ENCODE results near the gene UCHL1.

Gene UCHL1

GRCh38 chr4:41256740-41257256, at the start of gene UCHL1:
Gene UCHL1 (plus strand): TSS chr4:41256928. CDS start chr4:41256977, 49 bp downstream.
- DNase-seq (ENCODE audit: low read depth) = peak; percentile 91

GRCh38 chr4:41207291-41207831, 49.4 kb upstream of the UCHL1 start:
- no peak for DNase-seq (ENCODE audit: low read depth)

GRCh38 chr4:41209187-41209586, 47.5 kb upstream of the UCHL1 start:
- DNase-seq (ENCODE audit: low read depth) = peak; percentile 14

- no peak for DNase-seq (ENCODE audit: low read depth)
Observed at GRCh38 chr4:41209901-41210300, 46.8 kb upstream of the UCHL1 start.

- DNase-seq (ENCODE audit: low read depth) = peak; percentile 30
Observed at GRCh38 chr4:41211951-41212615, 44.6 kb upstream of the UCHL1 start.

GRCh38 chr4:41212616-41213203, 44.0 kb upstream of the UCHL1 start:
- peak; percentile 70 for DNase-seq (ENCODE audit: low read depth)

- peak; percentile 32 for DNase-seq (ENCODE audit: low read depth)
Observed at GRCh38 chr4:41213625-41214135, 43.0 kb upstream of the UCHL1 start.

GRCh38 chr4:41214136-41214824, 42.4 kb upstream of the UCHL1 start, which contains the start of gene APBB2:
Gene APBB2 (minus strand): TSS chr4:41214542. CDS start chr4:41033254, 181,288 bp downstream.
- DNase-seq (ENCODE audit: low read depth) = peak; percentile 97

GRCh38 chr4:41214825-41215146, 41.9 kb upstream of the UCHL1 start:
- no peak for DNase-seq (ENCODE audit: low read depth)

GRCh38 chr4:41215155-41215554, 41.6 kb upstream of the UCHL1 start:
- DNase-seq (ENCODE audit: low read depth) = no peak

GRCh38 chr4:41215969-41216293, 40.8 kb upstream of the UCHL1 start:
- no peak for DNase-seq (ENCODE audit: low read depth)

GRCh38 chr4:41216294-41217019, 40.3 kb upstream of the UCHL1 start:
- peak; percentile 73 for DNase-seq (ENCODE audit: low read depth)

- DNase-seq (ENCODE audit: low read depth) = no peak
Observed at GRCh38 chr4:41217020-41217333, 39.8 kb upstream of the UCHL1 start.

GRCh38 chr4:41217374-41217773, 39.4 kb upstream of the UCHL1 start:
- DNase-seq (ENCODE audit: low read depth) = no peak

- DNase-seq (ENCODE audit: low read depth) = no peak
Observed at GRCh38 chr4:41218703-41219102, 38.0 kb upstream of the UCHL1 start.

GRCh38 chr4:41219421-41219950, 37.2 kb upstream of the UCHL1 start:
- peak; percentile 49 for DNase-seq (ENCODE audit: low read depth)

- no peak for DNase-seq (ENCODE audit: low read depth)
Observed at GRCh38 chr4:41221850-41222645, 34.7 kb upstream of the UCHL1 start.

- DNase-seq (ENCODE audit: low read depth) = no peak
Observed at GRCh38 chr4:41227902-41228301, 28.8 kb upstream of the UCHL1 start.

GRCh38 chr4:41232406-41232805, 24.3 kb upstream of the UCHL1 start:
- DNase-seq (ENCODE audit: low read depth) = peak; percentile 28

GRCh38 chr4:41232856-41233255, 23.9 kb upstream of the UCHL1 start:
- no peak for DNase-seq (ENCODE audit: low read depth)

- no peak for DNase-seq (ENCODE audit: low read depth)
Observed at GRCh38 chr4:41236032-41236431, 20.7 kb upstream of the UCHL1 start.
